ENCODE data around the gene CAMTA1.

CAMTA1 gene

DNA sequence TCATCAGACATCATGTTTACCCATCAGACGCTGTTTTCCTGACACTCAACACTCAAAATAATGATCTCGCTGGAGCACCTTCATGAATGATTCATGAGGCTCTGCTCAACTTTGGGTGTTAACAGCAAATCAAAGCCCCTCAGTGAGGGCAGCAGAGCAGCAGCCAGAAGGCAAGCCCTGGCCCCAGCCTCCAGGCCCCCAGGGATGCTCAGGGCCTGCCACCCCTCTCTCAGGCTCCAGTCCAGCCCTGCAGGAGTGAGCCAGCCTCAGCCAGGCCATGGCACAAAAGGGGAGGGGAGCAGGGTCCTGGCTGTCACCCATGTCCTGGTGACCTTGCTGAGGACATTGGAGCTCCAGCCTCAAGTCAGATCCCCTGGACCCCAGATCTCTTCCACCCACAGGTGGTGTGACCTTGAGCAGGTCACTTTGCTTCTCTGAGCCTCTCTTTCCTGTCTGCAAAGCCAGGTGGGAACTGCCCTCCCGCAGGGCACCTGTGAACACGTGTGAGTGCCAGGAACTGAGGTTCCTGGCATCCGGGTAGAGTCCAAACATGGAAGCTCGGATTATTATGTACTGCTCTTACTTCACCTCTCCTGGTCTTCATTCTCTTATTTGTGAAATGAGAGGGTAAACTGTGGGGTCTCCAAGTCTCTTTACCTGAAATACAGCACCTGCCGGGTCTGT lies 824.2 kb downstream of the CAMTA1 start:
- no peak overlapping the region for H3K4me3 ChIP-seq (ENCODE audit: low read depth, low read length)
- no peak for TF ChIP-seq CTCF (IDR thresholded peaks at IDR 0.05; ENCODE audit: low read depth, low read length, missing control alignments)
- DNase-seq (ENCODE audit: low read depth) = no peak

DNA sequence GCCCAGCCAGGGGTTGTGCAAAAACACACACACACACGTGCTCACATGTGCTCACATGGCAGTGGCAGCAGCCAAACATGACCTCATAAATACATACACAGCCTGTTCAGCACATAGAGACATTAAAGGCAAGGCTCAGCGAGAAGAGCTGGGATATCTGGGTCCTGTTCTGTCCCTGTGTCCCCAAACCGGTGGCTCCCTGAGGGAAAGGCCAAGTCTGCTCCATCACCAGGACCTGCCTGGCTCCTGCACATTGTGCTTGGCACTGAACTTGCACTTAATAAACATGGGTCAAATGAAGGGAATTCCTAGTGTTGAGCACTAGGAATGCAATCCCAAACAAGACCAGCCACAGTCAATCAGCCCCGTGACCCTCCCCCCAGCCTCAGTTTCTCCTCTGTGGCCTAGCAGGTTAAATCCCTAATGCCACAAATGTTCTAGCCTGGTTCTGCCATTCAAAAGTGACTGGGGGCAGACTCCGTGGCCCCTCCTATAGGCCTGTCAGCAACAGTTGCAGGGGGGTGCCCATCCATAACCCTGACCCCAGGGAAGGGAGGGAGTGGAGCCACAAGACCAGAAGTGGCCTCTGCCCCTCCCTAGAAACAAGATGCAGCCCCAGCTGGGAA lies 825.0 kb downstream of the CAMTA1 start:
- no peak overlapping the region for H3K4me3 ChIP-seq (ENCODE audit: low read depth, low read length)
- no peak for TF ChIP-seq CTCF (IDR thresholded peaks at IDR 0.05; ENCODE audit: low read depth, low read length, missing control alignments)

DNA sequence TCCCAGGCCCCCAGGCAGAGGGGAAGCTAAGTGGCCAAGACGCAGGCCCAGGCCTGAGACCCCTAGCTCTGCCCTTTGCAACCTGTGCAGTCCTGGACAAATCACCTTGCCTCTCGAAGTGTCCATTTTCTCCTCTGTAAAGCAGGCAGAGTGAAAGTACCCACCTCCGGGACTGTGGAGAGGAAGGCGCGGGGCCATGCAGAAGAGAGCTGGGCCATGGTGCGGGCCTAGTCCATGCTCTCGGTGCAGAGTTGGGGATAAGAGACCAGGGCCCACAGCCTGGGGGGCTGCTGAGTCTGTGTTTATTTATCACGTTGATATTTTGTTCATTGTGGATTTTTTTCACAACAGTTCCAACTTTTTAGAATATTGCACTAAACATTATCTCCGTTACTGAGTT lies 825.7 kb downstream of the CAMTA1 start:
- TF ChIP-seq CTCF (IDR thresholded peaks at IDR 0.05; ENCODE audit: low read depth, low read length, missing control alignments) = no peak
- H3K4me3 ChIP-seq (ENCODE audit: low read depth, low read length) = no peak overlapping the region
- no peak for DNase-seq (ENCODE audit: low read depth)

More for the DNA sequence above, 825.0 kb downstream of the CAMTA1 start:
- no peak for DNase-seq (ENCODE audit: low read depth)

DNA sequence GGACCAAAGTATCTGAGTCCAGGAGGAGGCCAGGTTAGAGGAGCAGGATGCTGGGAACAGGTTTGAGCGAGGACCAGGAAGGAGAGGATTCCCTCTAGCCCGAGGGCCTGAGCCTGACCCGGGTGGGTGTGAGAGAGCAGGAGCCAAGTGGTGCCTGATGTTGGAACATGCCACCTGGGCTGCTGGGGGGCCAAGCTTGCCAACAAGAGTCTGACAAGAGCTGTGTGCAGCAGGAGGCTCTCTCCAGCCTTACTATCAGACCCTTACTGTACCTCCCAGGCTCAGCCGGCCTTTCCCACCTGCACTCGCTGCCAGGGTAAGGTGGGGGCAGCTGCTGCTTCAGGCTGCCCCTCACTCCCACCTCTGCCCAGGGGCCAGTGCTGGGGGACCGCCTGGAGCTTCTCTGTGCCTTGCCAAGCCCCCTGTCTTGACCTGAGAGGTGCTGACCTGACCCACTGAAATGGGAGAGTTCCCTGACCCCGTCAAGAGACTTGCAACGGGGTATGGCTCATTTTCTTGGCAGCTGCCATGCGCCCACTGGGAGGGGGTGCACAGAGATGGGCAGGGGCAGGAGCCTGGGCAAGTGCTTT lies 826.3 kb downstream of the CAMTA1 start:
- no peak for TF ChIP-seq CTCF (IDR thresholded peaks at IDR 0.05; ENCODE audit: low read depth, low read length, missing control alignments)
- no peak overlapping the region for H3K4me3 ChIP-seq (ENCODE audit: low read depth, low read length)
- no peak for DNase-seq (ENCODE audit: low read depth)

DNA sequence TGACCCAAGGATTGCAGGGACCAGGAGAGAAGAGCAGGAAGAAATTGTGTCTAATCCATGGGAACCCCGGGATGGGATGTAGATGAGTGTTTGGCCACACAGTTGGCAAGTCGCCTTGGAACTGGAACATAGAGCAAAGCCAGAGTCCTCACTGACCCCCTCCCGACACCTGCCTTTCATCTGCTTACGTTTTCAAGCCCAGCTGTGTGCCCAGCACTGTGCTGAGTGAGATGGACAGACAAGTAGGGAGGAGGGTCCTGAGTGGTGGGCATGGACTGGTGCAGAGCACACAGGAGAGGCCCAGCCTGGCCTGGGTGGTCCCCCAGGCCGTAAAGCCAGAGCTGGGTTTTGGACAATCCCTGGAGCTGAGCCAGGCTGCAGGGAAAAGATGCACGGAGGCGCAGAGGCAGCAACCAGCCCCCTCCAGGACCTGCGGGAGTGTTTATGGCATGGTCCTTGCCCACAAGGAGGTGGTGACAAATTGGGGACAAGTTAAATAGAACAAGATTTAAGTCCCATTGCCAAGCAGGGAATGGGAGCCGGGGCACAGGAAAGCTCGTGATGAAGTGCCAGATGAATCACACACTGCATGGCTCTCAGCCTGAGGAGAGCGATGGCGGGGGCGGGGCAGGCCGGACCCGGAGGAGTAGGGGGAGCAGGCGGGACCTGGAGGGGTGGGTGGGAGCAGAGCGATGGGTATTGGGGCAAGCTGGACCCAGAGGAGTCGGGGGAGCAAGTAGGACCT lies 828.0 kb downstream of the CAMTA1 start:
- H3K4me3 ChIP-seq (ENCODE audit: low read depth, low read length) = no peak overlapping the region
- TF ChIP-seq CTCF (IDR thresholded peaks at IDR 0.05; ENCODE audit: low read depth, low read length, missing control alignments) = no peak
- no peak for DNase-seq (ENCODE audit: low read depth)

GRCh38 chr1:7613851-7614205 lies 828.6 kb downstream of the CAMTA1 start:
- no peak for TF ChIP-seq CTCF (IDR thresholded peaks at IDR 0.05; ENCODE audit: low read depth, low read length, missing control alignments)
- no peak for DNase-seq (ENCODE audit: low read depth)
- H3K4me3 ChIP-seq (ENCODE audit: low read depth, low read length) = no peak overlapping the region

Measured in GM12864 (cell line).